Measurements from ENCODE around the gene CLCN7.

The CLCN7 gene

GRCh38 chr16:1492923-1493745 is 18.3 kb upstream of the CLCN7 start, which contains the start of gene TELO2:
Gene TELO2, plus strand, starts transcription at chr16:1493360. Its CDS starts 922 bp downstream, at chr16:1494282.
- H3K27me3 ChIP-seq (ENCODE audit: insufficient read depth, low read length): 0 out of 2 replicates have a peak, but pooled peaks cover 2% of the 10 kb centered on the region
- no peaks in the 10 kb centered on the region for H3K4me1 ChIP-seq (ENCODE audit: insufficient read depth, low read length)
- H3K36me3 ChIP-seq (ENCODE audit: insufficient read depth, low read length): peaks cover 35% of the 10 kb centered on the region
- peak within 1 kb of the TSS; percentile 92 for H3K9ac ChIP-seq (ENCODE audit: low read depth, low read length)
- 1% methylated on average over 88 of the region's 89 CpGs for WGBS
- peak within 1 kb of the TSS; percentile 87 for H3K27ac ChIP-seq (ENCODE audit: low read depth, low read length)
- peak within 1 kb of the TSS; percentile 78 for H3K4me3 ChIP-seq (ENCODE audit: low read length)
- no peaks in the 10 kb centered on the region for H3K9me3 ChIP-seq (ENCODE audit: insufficient read depth, low read depth, low read length)

- Histone ChIP-seq H3K27ac (ENCODE audit: low read depth, low read length) (peak overlapping the region; percentile 63; the same call in 1 of the 2 replicates), H3K4me3 (ENCODE audit: low read length) (peak overlapping the region; percentile 78)
These were observed 17.5 kb upstream of the CLCN7 start for GRCh38 chr16:1492082-1492922.

GRCh38 chr16:1491327-1491726 is 16.5 kb upstream of the CLCN7 start:
- Histone ChIP-seq H3K27ac (ENCODE audit: low read depth, low read length) (no peak overlapping the region), H3K4me1 (ENCODE audit: insufficient read depth, low read length) (no peaks in the 10 kb centered on the region), H3K36me3 (ENCODE audit: insufficient read depth, low read length) (peaks cover 19% of the 10 kb centered on the region), H3K27me3 (ENCODE audit: insufficient read depth, low read length) (peaks cover 2% of the 10 kb centered on the region; the same call in 1 of the 2 replicates), H3K4me3 (ENCODE audit: low read length) (no peak overlapping the region), H3K9me3 (ENCODE audit: insufficient read depth, low read depth, low read length) (no peaks in the 10 kb centered on the region), H3K9ac (ENCODE audit: low read depth, low read length) (no peak overlapping the region; the same call in 1 of the 2 replicates)
- 89% methylated on average over 12 of the region's 12 CpGs for WGBS

More at GRCh38 chr16:1492082-1492922, 17.5 kb upstream of the CLCN7 start:
- Histone ChIP-seq H3K4me1 (ENCODE audit: insufficient read depth, low read length) (no peaks in the 10 kb centered on the region), H3K27me3 (ENCODE audit: insufficient read depth, low read length) (0 out of 2 replicates have a peak, but pooled peaks cover 2% of the 10 kb centered on the region), H3K36me3 (ENCODE audit: insufficient read depth, low read length) (peaks cover 29% of the 10 kb centered on the region), H3K9me3 (ENCODE audit: insufficient read depth, low read depth, low read length) (no peaks in the 10 kb centered on the region), H3K9ac (ENCODE audit: low read depth, low read length) (peak overlapping the region; percentile 75)
- WGBS: 88% methylated on average over 23 of the region's 23 CpGs

- Histone ChIP-seq H3K27me3 (ENCODE audit: insufficient read depth, low read length) (peaks cover 2% of the 10 kb centered on the region; the same call in 1 of the 2 replicates), H3K27ac (ENCODE audit: low read depth, low read length) (no peak overlapping the region), H3K4me3 (ENCODE audit: low read length) (no peak overlapping the region), H3K9ac (ENCODE audit: low read depth, low read length) (no peak overlapping the region; the same call in 1 of the 2 replicates), H3K36me3 (ENCODE audit: insufficient read depth, low read length) (no peaks in the 10 kb centered on the region), H3K4me1 (ENCODE audit: insufficient read depth, low read length) (no peaks in the 10 kb centered on the region), H3K9me3 (ENCODE audit: insufficient read depth, low read depth, low read length) (no peaks in the 10 kb centered on the region)
- WGBS: 93% methylated on average over 12 of the region's 12 CpGs
These were observed 14.2 kb upstream of the CLCN7 start for GRCh38 chr16:1489077-1489476.

GRCh38 chr16:1488619-1489018 is 13.8 kb upstream of the CLCN7 start, which contains the start of gene PTX4:
Gene PTX4, minus strand, starts transcription at chr16:1488944. Its CDS starts 35 bp downstream, at chr16:1488909.
- no peaks in the 10 kb centered on the region for H3K36me3 ChIP-seq (ENCODE audit: insufficient read depth, low read length)
- no peak within 1 kb of the TSS; the same call in 1 of the 2 replicates for H3K9ac ChIP-seq (ENCODE audit: low read depth, low read length)
- WGBS: 94% methylated on average over 19 of the region's 19 CpGs
- peaks cover 6% of the 10 kb centered on the region for H3K27me3 ChIP-seq (ENCODE audit: insufficient read depth, low read length)
- H3K9me3 ChIP-seq (ENCODE audit: insufficient read depth, low read depth, low read length): no peaks in the 10 kb centered on the region
- H3K4me3 ChIP-seq (ENCODE audit: low read length): no peak within 1 kb of the TSS
- H3K27ac ChIP-seq (ENCODE audit: low read depth, low read length): no peak within 1 kb of the TSS
- no peaks in the 10 kb centered on the region for H3K4me1 ChIP-seq (ENCODE audit: insufficient read depth, low read length)

GRCh38 chr16:1488054-1488601 is 13.3 kb upstream of the CLCN7 start:
- Histone ChIP-seq H3K9ac (ENCODE audit: low read depth, low read length) (no peak overlapping the region), H3K27me3 (ENCODE audit: insufficient read depth, low read length) (peaks cover 7% of the 10 kb centered on the region), H3K4me1 (ENCODE audit: insufficient read depth, low read length) (no peaks in the 10 kb centered on the region), H3K4me3 (ENCODE audit: low read length) (no peak overlapping the region), H3K27ac (ENCODE audit: low read depth, low read length) (no peak overlapping the region), H3K9me3 (ENCODE audit: insufficient read depth, low read depth, low read length) (no peaks in the 10 kb centered on the region), H3K36me3 (ENCODE audit: insufficient read depth, low read length) (no peaks in the 10 kb centered on the region)
- 91% methylated on average over 24 of the region's 24 CpGs for WGBS

GRCh38 chr16:1487395-1488053 is 12.7 kb upstream of the CLCN7 start:
- Histone ChIP-seq H3K36me3 (ENCODE audit: insufficient read depth, low read length) (no peaks in the 10 kb centered on the region), H3K27me3 (ENCODE audit: insufficient read depth, low read length) (peaks cover 7% of the 10 kb centered on the region), H3K9ac (ENCODE audit: low read depth, low read length) (no peak overlapping the region), H3K4me1 (ENCODE audit: insufficient read depth, low read length) (no peaks in the 10 kb centered on the region), H3K27ac (ENCODE audit: low read depth, low read length) (no peak overlapping the region), H3K9me3 (ENCODE audit: insufficient read depth, low read depth, low read length) (no peaks in the 10 kb centered on the region), H3K4me3 (ENCODE audit: low read length) (no peak overlapping the region)
- WGBS: 95% methylated on average over 39 of the region's 39 CpGs

GRCh38 chr16:1486551-1487390 is 11.9 kb upstream of the CLCN7 start:
- Histone ChIP-seq H3K36me3 (ENCODE audit: insufficient read depth, low read length) (no peaks in the 10 kb centered on the region), H3K27ac (ENCODE audit: low read depth, low read length) (no peak overlapping the region), H3K4me3 (ENCODE audit: low read length) (no peak overlapping the region), H3K27me3 (ENCODE audit: insufficient read depth, low read length) (peaks cover 11% of the 10 kb centered on the region), H3K9me3 (ENCODE audit: insufficient read depth, low read depth, low read length) (no peaks in the 10 kb centered on the region), H3K9ac (ENCODE audit: low read depth, low read length) (no peak overlapping the region), H3K4me1 (ENCODE audit: insufficient read depth, low read length) (no peaks in the 10 kb centered on the region)
- 91% methylated on average over 33 of the region's 33 CpGs for WGBS

- Histone ChIP-seq H3K27ac (ENCODE audit: low read depth, low read length) (no peak overlapping the region), H3K9ac (ENCODE audit: low read depth, low read length) (no peak overlapping the region), H3K27me3 (ENCODE audit: insufficient read depth, low read length) (peaks cover 11% of the 10 kb centered on the region), H3K9me3 (ENCODE audit: insufficient read depth, low read depth, low read length) (no peaks in the 10 kb centered on the region), H3K36me3 (ENCODE audit: insufficient read depth, low read length) (no peaks in the 10 kb centered on the region), H3K4me3 (ENCODE audit: low read length) (no peak overlapping the region), H3K4me1 (ENCODE audit: insufficient read depth, low read length) (no peaks in the 10 kb centered on the region)
- WGBS: 92% methylated on average over 40 of the region's 40 CpGs
These were observed 11.1 kb upstream of the CLCN7 start for GRCh38 chr16:1485847-1486496.

Measured in HUES64 (cell line).